Brain pericyte (primary cell): ENCODE measurements around the gene SPATA31C2.
"Not testable (repeated sequence)": the region's sequence is repeated elsewhere in the genome, so short reads cannot be mapped to it uniquely, and the experiment has no call there.

Experiments
- DNase-seq: peaks from one replicate; pipeline ENCODE4 v3.0.0-alpha.2; 2012; ENCODE audit warnings: low read depth, low spot score

SPATA31C2 gene

GRCh38 chr9:88138375-88138774 lies at the start of gene SPATA31C2:
Gene SPATA31C2 (minus strand): TSS chr9:88138475. CDS start chr9:88138446, 29 bp downstream.
- DNase-seq: not testable (repeated sequence)

GRCh38 chr9:88187631-88188030 lies 49.4 kb upstream of the SPATA31C2 start:
- DNase-seq: no peak

- DNase-seq: no peak
Measured at GRCh38 chr9:88186495-88187110, 48.3 kb upstream of the SPATA31C2 start.

GRCh38 chr9:88184976-88185375 lies 46.7 kb upstream of the SPATA31C2 start:
- DNase-seq: no peak

- DNase-seq: no peak
Measured at GRCh38 chr9:88183798-88184495, 45.7 kb upstream of the SPATA31C2 start.

GRCh38 chr9:88182501-88182900 lies 44.2 kb upstream of the SPATA31C2 start:
- no peak for DNase-seq

- no peak for DNase-seq
Measured at GRCh38 chr9:88180081-88180765, 41.9 kb upstream of the SPATA31C2 start.

- DNase-seq: no peak
Measured at GRCh38 chr9:88179062-88179521, 40.8 kb upstream of the SPATA31C2 start.

GRCh38 chr9:88178641-88179040 lies 40.4 kb upstream of the SPATA31C2 start:
- no peak for DNase-seq

- no peak for DNase-seq
Measured at GRCh38 chr9:88177371-88177770, 39.1 kb upstream of the SPATA31C2 start.

- DNase-seq: no peak
Measured at GRCh38 chr9:88174324-88174723, 36.0 kb upstream of the SPATA31C2 start.

- DNase-seq: no peak
Measured at GRCh38 chr9:88173378-88173999, 35.2 kb upstream of the SPATA31C2 start.

- DNase-seq: no peak
Measured at GRCh38 chr9:88169700-88170099, 31.4 kb upstream of the SPATA31C2 start.

GRCh38 chr9:88168564-88168963 lies 30.3 kb upstream of the SPATA31C2 start:
- DNase-seq: no peak

GRCh38 chr9:88166660-88167059 lies 28.4 kb upstream of the SPATA31C2 start:
- DNase-seq: no peak

GRCh38 chr9:88164850-88165249 lies 26.6 kb upstream of the SPATA31C2 start:
- no peak for DNase-seq

GRCh38 chr9:88161144-88161543 lies 22.9 kb upstream of the SPATA31C2 start:
- no peak for DNase-seq

GRCh38 chr9:88143957-88144625 lies 5.8 kb upstream of the SPATA31C2 start:
- DNase-seq: no peak

GRCh38 chr9:88143179-88143578 lies 4.9 kb upstream of the SPATA31C2 start:
- DNase-seq: no peak

GRCh38 chr9:88133552-88133951 lies 4.7 kb downstream of the SPATA31C2 start:
- not testable (repeated sequence) for DNase-seq

GRCh38 chr9:88129556-88129955 lies 8.7 kb downstream of the SPATA31C2 start:
- not testable (repeated sequence) for DNase-seq
